ENCODE results near the gene HOXD3. TPM values are rescaled to one million over a fixed set of nuclear protein-coding genes. Genes with fewer than 3 reads are reported as not detected.
A peak's percentile ranks its signal among the peaks of the same experiment; 100 is the strongest.

Gene HOXD3
- total and polyA plus RNA-seq, 4 experiments from 2014 or later = not detected

GRCh38 chr2:176125772-176126054 is 31.4 kb upstream of the HOXD3 start:
- H3K4me3 ChIP-seq (ENCODE audit: low read length in 2 of 2) = no peak overlapping the region
- peaks cover 30% of the 10 kb centered on the region for H3K4me1 ChIP-seq (ENCODE audit: insufficient read depth, low read length)
- H3K9me3 ChIP-seq (ENCODE audit: control insufficient read depth in 1 of 2, low read length in 2 of 2) = no peaks in the 10 kb centered on the region
- ChIA-PET CTCF (ENCODE audit: partially characterized antibody) (interaction anchor here (0.8 to 4.3 kb wide), 6 partner anchors 15 to 1035 kb away, joined by 3 to 72 read pairs (median 6); no protein-coding TSS in a partner anchor), POLR2A (ENCODE audit: partially characterized antibody) (interaction anchor here (2.2 kb wide), 1 partner anchor 329 kb away, joined by 12 read pairs; no protein-coding TSS in a partner anchor)
- H3K27me3 ChIP-seq (ENCODE audit: insufficient read depth, low read length) = peaks cover 80% of the 10 kb centered on the region
- no peaks in the 10 kb centered on the region for H3K36me3 ChIP-seq (ENCODE audit: insufficient read depth, low read length)
- H3K27ac ChIP-seq (ENCODE audit: low read depth, low read length) = no peak overlapping the region
- peak overlapping the region in 1 of 8 donors; percentile 44 for H3K4me3 Mint-ChIP-seq
- H3K27me3 Mint-ChIP-seq = peaks cover 57 to 59% of the 10 kb centered on the region in 2 donors
- H3K36me3 Mint-ChIP-seq = peaks cover 0 to 5% of the 10 kb centered on the region in 2 donors
- H3K27ac Mint-ChIP-seq = peak overlapping the region in 2 of 7 donors; percentile 19 to 89
- peaks cover 4 to 38% (median 24%) of the 10 kb centered on the region in 4 donors for H3K4me1 Mint-ChIP-seq
- intact Hi-C loops (cut with micrococcal nuclease) = loop anchor here (2.0 to 5.0 kb wide), 2 partner anchors 1037 to 1291 kb away; no protein-coding TSS in a partner anchor
- no peak for DNase-seq
- peaks cover 0 to 35% (median 2%) of the 10 kb centered on the region in 8 donors for H3K9me3 Mint-ChIP-seq

GRCh38 chr2:176126929-176127773 is 30.0 kb upstream of the HOXD3 start:
- Mint-ChIP-seq H3K27ac (peak overlapping the region in 2 of 7 donors; percentile 31 to 89), H3K4me3 (peak overlapping the region in 2 of 8 donors; percentile 7 to 17), H3K36me3 (peaks cover 0 to 4% of the 10 kb centered on the region in 2 donors), H3K9me3 (peaks cover 0 to 40% (median 10%) of the 10 kb centered on the region in 8 donors), H3K27me3 (peaks cover 61 to 63% of the 10 kb centered on the region in 2 donors), H3K4me1 (peaks cover 10 to 45% (median 27%) of the 10 kb centered on the region in 4 donors)
- H3K27ac ChIP-seq (ENCODE audit: low read depth, low read length) = no peak overlapping the region
- no peaks in the 10 kb centered on the region for H3K9me3 ChIP-seq (ENCODE audit: control insufficient read depth in 1 of 2, low read length in 2 of 2)
- H3K27me3 ChIP-seq (ENCODE audit: insufficient read depth, low read length) = peaks cover 78% of the 10 kb centered on the region
- H3K36me3 ChIP-seq (ENCODE audit: insufficient read depth, low read length) = no peaks in the 10 kb centered on the region
- DNase-seq = peak; percentile 56 to 64 (median 58)
- no peak overlapping the region for H3K4me3 ChIP-seq (ENCODE audit: low read length in 2 of 2)
- CTCF ChIA-PET (ENCODE audit: partially characterized antibody) = interaction anchor here (0.6 to 4.3 kb wide), 37 partner anchors 9 to 1636 kb away, joined by 3 to 127 read pairs (median 4); no protein-coding TSS in a partner anchor
- H3K4me1 ChIP-seq (ENCODE audit: insufficient read depth, low read length) = peaks cover 38% of the 10 kb centered on the region
- intact Hi-C loops (cut with micrococcal nuclease) = loop anchor here (1.0 to 5.0 kb wide), 7 partner anchors 328 to 1290 kb away; no protein-coding TSS in a partner anchor
- POLR2A ChIA-PET (ENCODE audit: partially characterized antibody) = interaction anchor here (0.9 to 2.2 kb wide), 2 partner anchors 328 to 1022 kb away, joined by 3 to 12 read pairs; no protein-coding TSS in a partner anchor

- no peak for DNase-seq
- ChIA-PET POLR2A (ENCODE audit: partially characterized antibody) (interaction anchor here (2.2 kb wide), 1 partner anchor 327 kb away, joined by 12 read pairs; no protein-coding TSS in a partner anchor), CTCF (ENCODE audit: partially characterized antibody) (interaction anchor here (0.6 to 4.3 kb wide), 28 partner anchors 8 to 1636 kb away, joined by 3 to 127 read pairs (median 5); no protein-coding TSS in a partner anchor)
- H3K4me1 ChIP-seq (ENCODE audit: insufficient read depth, low read length) = peaks cover 37% of the 10 kb centered on the region
- H3K9me3 ChIP-seq (ENCODE audit: control insufficient read depth in 1 of 2, low read length in 2 of 2) = no peaks in the 10 kb centered on the region
- no peak overlapping the region for H3K27ac ChIP-seq (ENCODE audit: low read depth, low read length)
- Mint-ChIP-seq H3K9me3 (peaks cover 0 to 44% (median 11%) of the 10 kb centered on the region in 8 donors), H3K36me3 (peaks cover 0 to 5% of the 10 kb centered on the region in 2 donors), H3K4me3 (peak overlapping the region in 2 of 8 donors; percentile 63 to 68), H3K4me1 (peaks cover 14 to 47% (median 29%) of the 10 kb centered on the region in 4 donors), H3K27ac (peak overlapping the region in 3 of 7 donors; percentile 6 to 89 (median 25)), H3K27me3 (peaks cover 63 to 64% of the 10 kb centered on the region in 2 donors)
- no peaks in the 10 kb centered on the region for H3K36me3 ChIP-seq (ENCODE audit: insufficient read depth, low read length)
- intact Hi-C loops (cut with micrococcal nuclease) = loop anchor here (1.0 to 5.0 kb wide), 7 partner anchors 328 to 1289 kb away; no protein-coding TSS in a partner anchor
- H3K4me3 ChIP-seq (ENCODE audit: low read length in 2 of 2) = no peak overlapping the region
- H3K27me3 ChIP-seq (ENCODE audit: insufficient read depth, low read length) = peaks cover 79% of the 10 kb centered on the region
Observed at GRCh38 chr2:176127774-176128072, 29.4 kb upstream of the HOXD3 start.

- Histone ChIP-seq H3K4me1 (ENCODE audit: insufficient read depth, low read length) (peaks cover 34% of the 10 kb centered on the region), H3K27ac (ENCODE audit: low read depth, low read length) (no peak overlapping the region), H3K4me3 (ENCODE audit: low read length in 2 of 2) (no peak overlapping the region), H3K36me3 (ENCODE audit: insufficient read depth, low read length) (no peaks in the 10 kb centered on the region), H3K9me3 (ENCODE audit: control insufficient read depth in 1 of 2, low read length in 2 of 2) (no peaks in the 10 kb centered on the region), H3K27me3 (ENCODE audit: insufficient read depth, low read length) (peaks cover 85% of the 10 kb centered on the region)
- Mint-ChIP-seq H3K9me3 (peaks cover 0 to 46% (median 13%) of the 10 kb centered on the region in 8 donors), H3K27ac (peak overlapping the region in 6 of 7 donors; percentile 26 to 89 (median 68)), H3K4me1 (peaks cover 14 to 49% (median 31%) of the 10 kb centered on the region in 4 donors), H3K4me3 (peak overlapping the region; percentile 48 to 82 (median 66)), H3K36me3 (peaks cover 0 to 5% of the 10 kb centered on the region in 2 donors), H3K27me3 (peaks cover 67 to 70% of the 10 kb centered on the region in 2 donors)
- ChIA-PET CTCF (ENCODE audit: partially characterized antibody) (interaction anchor here (0.6 to 4.3 kb wide), 14 partner anchors 8 to 1428 kb away, joined by 3 to 127 read pairs (median 6); no protein-coding TSS in a partner anchor), POLR2A (ENCODE audit: partially characterized antibody) (no interaction called here)
- intact Hi-C loops (cut with micrococcal nuclease) = loop anchor here (5.0 kb wide), 1 partner anchor 1034 kb away; no protein-coding TSS in a partner anchor
- DNase-seq = no peak
Observed at GRCh38 chr2:176128172-176128981, 28.7 kb upstream of the HOXD3 start.

GRCh38 chr2:176128982-176129796 is 27.9 kb upstream of the HOXD3 start, which contains the start of gene HOXD8:
TSS of gene HOXD8 (plus strand) at chr2:176129705. CDS start at chr2:176130367, 662 bp downstream.
- no peak for DNase-seq

GRCh38 chr2:176129813-176130146 is 27.3 kb upstream of the HOXD3 start:
- Mint-ChIP-seq H3K36me3 (peaks cover 0 to 3% of the 10 kb centered on the region in 2 donors), H3K4me1 (peaks cover 14 to 42% (median 27%) of the 10 kb centered on the region in 4 donors), H3K27ac (no peak overlapping the region), H3K9me3 (peaks cover 0 to 39% (median 13%) of the 10 kb centered on the region in 8 donors), H3K27me3 (peaks cover 68 to 70% of the 10 kb centered on the region in 2 donors), H3K4me3 (peak overlapping the region in 6 of 8 donors; percentile 17 to 67 (median 51))
- intact Hi-C loops (cut with micrococcal nuclease) = loop anchor here (5.0 kb wide), 2 partner anchors 127 to 1033 kb away; partner anchors contain the start of gene LNPK
- peaks cover 34% of the 10 kb centered on the region for H3K4me1 ChIP-seq (ENCODE audit: insufficient read depth, low read length)
- H3K4me3 ChIP-seq (ENCODE audit: low read length in 2 of 2) = no peak overlapping the region
- CTCF ChIA-PET (ENCODE audit: partially characterized antibody) = interaction anchor here (1.3 to 4.4 kb wide), 5 partner anchors 318 to 1019 kb away, joined by 3 to 127 read pairs (median 30); no protein-coding TSS in a partner anchor
- H3K27ac ChIP-seq (ENCODE audit: low read depth, low read length) = no peak overlapping the region
- POLR2A ChIA-PET (ENCODE audit: partially characterized antibody) = no interaction called here
- H3K9me3 ChIP-seq (ENCODE audit: control insufficient read depth in 1 of 2, low read length in 2 of 2) = no peaks in the 10 kb centered on the region
- H3K27me3 ChIP-seq (ENCODE audit: insufficient read depth, low read length) = peaks cover 84% of the 10 kb centered on the region
- H3K36me3 ChIP-seq (ENCODE audit: insufficient read depth, low read length) = no peaks in the 10 kb centered on the region
- no peak for DNase-seq

More at GRCh38 chr2:176128982-176129796, 27.9 kb upstream of the HOXD3 start, which contains the start of gene HOXD8:
- no peaks in the 10 kb centered on the region for H3K36me3 ChIP-seq (ENCODE audit: insufficient read depth, low read length)
- Mint-ChIP-seq H3K4me3 (peak within 1 kb of the TSS; percentile 48 to 82 (median 70)), H3K27ac (peak within 1 kb of the TSS in 5 of 7 donors; percentile 42 to 89 (median 87)), H3K4me1 (peaks cover 14 to 42% (median 27%) of the 10 kb centered on the region in 4 donors), H3K9me3 (peaks cover 0 to 39% (median 13%) of the 10 kb centered on the region in 8 donors), H3K36me3 (peaks cover 0 to 3% of the 10 kb centered on the region in 2 donors), H3K27me3 (peaks cover 68 to 71% of the 10 kb centered on the region in 2 donors)
- POLR2A ChIA-PET (ENCODE audit: partially characterized antibody) = no interaction called here
- no peak within 1 kb of the TSS for H3K27ac ChIP-seq (ENCODE audit: low read depth, low read length)
- H3K9me3 ChIP-seq (ENCODE audit: control insufficient read depth in 1 of 2, low read length in 2 of 2) = no peaks in the 10 kb centered on the region
- intact Hi-C loops (cut with micrococcal nuclease) = loop anchor here (5.0 kb wide), 1 partner anchor 1033 kb away; no protein-coding TSS in a partner anchor
- CTCF ChIA-PET (ENCODE audit: partially characterized antibody) = interaction anchor here (3.6 to 4.3 kb wide), 3 partner anchors 325 to 1020 kb away, joined by 30 to 127 read pairs (median 72); no protein-coding TSS in a partner anchor
- peaks cover 34% of the 10 kb centered on the region for H3K4me1 ChIP-seq (ENCODE audit: insufficient read depth, low read length)
- H3K27me3 ChIP-seq (ENCODE audit: insufficient read depth, low read length) = peaks cover 84% of the 10 kb centered on the region
- H3K4me3 ChIP-seq (ENCODE audit: low read length in 2 of 2) = no peak within 1 kb of the TSS

Measured in CD4-positive, alpha-beta memory T cell (primary cell).